ENCODE data around the gene TFPI.
"Not testable (repeated sequence)": the region's sequence is repeated elsewhere in the genome, so short reads cannot be mapped to it uniquely, and the experiment has no call there.

Gene TFPI

DNA sequence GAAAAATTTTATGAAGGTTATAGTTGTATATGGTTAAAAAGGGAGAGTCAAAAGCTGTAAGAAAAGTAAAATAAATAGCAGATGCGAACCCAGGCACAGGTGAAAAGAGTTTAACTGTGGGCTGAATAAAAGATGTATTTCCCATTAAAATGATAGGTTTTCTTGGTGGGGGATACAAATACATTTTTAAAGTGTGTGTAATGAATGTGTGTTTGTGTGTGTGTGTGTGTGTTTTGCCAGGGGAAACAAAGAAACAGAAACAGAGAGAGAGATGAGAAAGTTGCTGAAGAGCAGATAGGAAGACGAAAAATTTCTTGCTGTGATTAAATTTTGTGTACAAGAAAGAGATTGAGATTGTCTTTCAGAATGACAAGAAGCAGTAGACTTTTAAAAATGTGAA is 12.1 kb downstream of the TFPI start:
- H3K4me1 ChIP-seq, result no peaks in the 10 kb centered on the region
- H3K9me3 ChIP-seq (ENCODE audit: control insufficient read depth, low read length), result no peaks in the 10 kb centered on the region
- H3K27ac ChIP-seq, result no peak overlapping the region
- H2AFZ ChIP-seq, result no peak overlapping the region
- no peak overlapping the region for H3K9ac ChIP-seq
- H3K79me2 ChIP-seq, result no peaks in the 10 kb centered on the region
- no peaks in the 10 kb centered on the region for H3K36me3 ChIP-seq (ENCODE audit: control insufficient read depth, insufficient read depth, low read length)
- no peak overlapping the region for H3K4me2 ChIP-seq (ENCODE audit: low read length)
- TF ChIP-seq, protein P1, sequence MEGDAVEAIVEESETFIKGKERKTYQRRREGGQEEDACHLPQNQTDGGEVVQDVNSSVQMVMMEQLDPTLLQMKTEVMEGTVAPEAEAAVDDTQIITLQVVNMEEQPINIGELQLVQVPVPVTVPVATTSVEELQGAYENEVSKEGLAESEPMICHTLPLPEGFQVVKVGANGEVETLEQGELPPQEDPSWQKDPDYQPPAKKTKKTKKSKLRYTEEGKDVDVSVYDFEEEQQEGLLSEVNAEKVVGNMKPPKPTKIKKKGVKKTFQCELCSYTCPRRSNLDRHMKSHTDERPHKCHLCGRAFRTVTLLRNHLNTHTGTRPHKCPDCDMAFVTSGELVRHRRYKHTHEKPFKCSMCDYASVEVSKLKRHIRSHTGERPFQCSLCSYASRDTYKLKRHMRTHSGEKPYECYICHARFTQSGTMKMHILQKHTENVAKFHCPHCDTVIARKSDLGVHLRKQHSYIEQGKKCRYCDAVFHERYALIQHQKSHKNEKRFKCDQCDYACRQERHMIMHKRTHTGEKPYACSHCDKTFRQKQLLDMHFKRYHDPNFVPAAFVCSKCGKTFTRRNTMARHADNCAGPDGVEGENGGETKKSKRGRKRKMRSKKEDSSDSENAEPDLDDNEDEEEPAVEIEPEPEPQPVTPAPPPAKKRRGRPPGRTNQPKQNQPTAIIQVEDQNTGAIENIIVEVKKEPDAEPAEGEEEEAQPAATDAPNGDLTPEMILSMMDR (IDR thresholded peaks at IDR 0.05), result no peak
- no peak overlapping the region for H3K4me3 ChIP-seq (ENCODE audit: low read depth, low read length)
- no peaks in the 10 kb centered on the region for H3K27me3 ChIP-seq (ENCODE audit: control insufficient read depth, insufficient read depth, low read length)

DNA sequence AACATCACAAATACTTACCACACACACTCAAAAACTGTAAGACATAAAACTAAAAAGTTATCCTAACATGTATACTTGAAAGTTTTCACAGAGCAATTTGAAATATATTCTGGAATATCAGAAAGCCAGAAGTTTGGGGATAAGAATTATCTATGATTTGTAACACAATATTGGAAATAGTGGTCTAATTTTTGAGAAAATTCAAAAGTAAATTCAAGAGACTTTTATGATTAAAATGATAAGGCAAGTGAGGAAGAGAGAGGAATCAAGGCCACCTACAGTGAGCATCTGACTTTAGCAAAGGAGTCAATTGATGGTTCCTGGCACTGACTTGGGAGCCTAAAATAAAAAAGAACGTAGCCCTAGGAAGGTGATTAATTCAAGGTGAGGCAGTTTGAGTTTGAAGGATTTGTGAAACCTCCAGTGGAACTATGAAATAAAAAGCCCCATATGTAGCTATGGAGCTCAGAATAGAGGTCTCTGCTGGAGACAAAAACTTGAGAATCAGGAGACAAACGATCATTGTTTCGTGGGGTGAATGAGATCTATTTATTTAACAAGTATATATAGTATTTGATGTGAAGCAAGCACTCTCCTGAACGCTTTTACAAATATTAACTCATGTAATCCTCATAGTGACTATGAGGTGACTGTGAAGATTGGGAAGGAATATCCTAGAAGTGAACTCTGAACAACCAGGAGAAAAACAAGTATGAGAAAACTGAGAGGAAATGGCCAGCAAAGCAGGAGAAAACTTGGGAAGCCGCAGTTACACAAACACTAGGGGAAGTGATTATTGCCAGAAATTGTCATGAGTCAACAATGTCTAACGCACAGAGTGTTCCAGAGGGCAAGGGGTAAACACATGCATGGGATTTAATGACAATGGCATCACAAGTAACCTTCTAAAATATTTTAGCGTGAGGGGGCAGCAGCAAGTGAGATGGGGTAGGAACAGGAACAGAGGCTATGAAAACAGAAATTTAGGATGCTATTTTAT is 12.8 kb downstream of the TFPI start:
- no peak overlapping the region for H2AFZ ChIP-seq
- no peaks in the 10 kb centered on the region for H3K79me2 ChIP-seq
- no peaks in the 10 kb centered on the region for H3K4me1 ChIP-seq
- H3K4me3 ChIP-seq (ENCODE audit: low read depth, low read length), result no peak overlapping the region
- H3K4me2 ChIP-seq (ENCODE audit: low read length), result no peak overlapping the region
- TF ChIP-seq, protein P1 (IDR thresholded peaks at IDR 0.05), result no peak
- no peaks in the 10 kb centered on the region for H3K9me3 ChIP-seq (ENCODE audit: control insufficient read depth, low read length)
- no peaks in the 10 kb centered on the region for H3K27me3 ChIP-seq (ENCODE audit: control insufficient read depth, insufficient read depth, low read length)
- H3K36me3 ChIP-seq (ENCODE audit: control insufficient read depth, insufficient read depth, low read length), result no peaks in the 10 kb centered on the region
- H3K27ac ChIP-seq, result peak overlapping the region; percentile 24
- H3K9ac ChIP-seq, result no peak overlapping the region

DNA sequence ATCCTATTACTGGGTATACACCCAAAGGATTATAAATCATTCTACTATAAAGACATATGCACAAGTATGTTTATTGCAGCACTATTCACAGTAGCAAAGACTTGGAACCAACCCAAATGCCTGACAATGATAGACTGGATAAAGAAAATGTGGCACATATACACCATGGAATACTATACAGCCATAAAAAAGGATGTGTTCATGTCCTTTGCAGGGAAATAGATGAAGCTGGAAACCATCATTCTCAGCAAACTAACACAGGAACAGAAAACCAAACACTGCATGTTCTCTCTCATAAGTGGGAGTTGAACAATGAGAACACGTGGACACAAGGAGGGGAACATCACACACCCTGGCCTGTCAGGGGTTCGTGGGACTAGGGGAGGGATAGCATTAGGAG is 16.0 kb downstream of the TFPI start:
- H3K79me2 ChIP-seq; H3K4me3 ChIP-seq (ENCODE audit: low read depth, low read length): not testable (repeated sequence)

DNA sequence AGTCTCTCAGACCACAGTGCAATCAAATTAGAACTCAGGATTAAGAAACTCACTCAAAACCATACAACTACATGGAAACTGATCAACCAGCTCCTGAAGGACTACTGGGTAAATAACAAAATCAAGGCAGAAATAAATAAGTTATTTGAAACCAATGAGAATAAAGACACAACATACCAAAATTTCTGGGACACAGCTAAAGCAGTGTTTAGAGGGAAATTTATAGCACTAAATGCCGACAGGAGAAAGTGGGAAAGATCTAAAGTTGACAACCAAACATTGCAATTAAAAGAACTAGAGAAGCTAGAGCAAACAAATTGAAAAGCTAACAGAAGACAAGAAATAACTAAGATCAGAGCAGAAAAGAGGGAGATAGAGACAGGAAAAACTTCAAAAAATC is 18.9 kb downstream of the TFPI start:
- not testable (repeated sequence) for H3K4me2 ChIP-seq (ENCODE audit: low read length); H3K4me1 ChIP-seq; H2AFZ ChIP-seq; H3K4me3 ChIP-seq (ENCODE audit: low read depth, low read length); H3K27me3 ChIP-seq (ENCODE audit: control insufficient read depth, insufficient read depth, low read length); H3K9ac ChIP-seq; H3K36me3 ChIP-seq (ENCODE audit: control insufficient read depth, insufficient read depth, low read length); H3K79me2 ChIP-seq; H3K27ac ChIP-seq; H3K9me3 ChIP-seq (ENCODE audit: control insufficient read depth, low read length)

More for the DNA sequence above, 16.0 kb downstream of the TFPI start:
- not testable (repeated sequence) for H3K27me3 ChIP-seq (ENCODE audit: control insufficient read depth, insufficient read depth, low read length); H3K36me3 ChIP-seq (ENCODE audit: control insufficient read depth, insufficient read depth, low read length); H3K4me2 ChIP-seq (ENCODE audit: low read length); H3K27ac ChIP-seq; H2AFZ ChIP-seq; H3K9ac ChIP-seq; H3K4me1 ChIP-seq; H3K9me3 ChIP-seq (ENCODE audit: control insufficient read depth, low read length)

DNA sequence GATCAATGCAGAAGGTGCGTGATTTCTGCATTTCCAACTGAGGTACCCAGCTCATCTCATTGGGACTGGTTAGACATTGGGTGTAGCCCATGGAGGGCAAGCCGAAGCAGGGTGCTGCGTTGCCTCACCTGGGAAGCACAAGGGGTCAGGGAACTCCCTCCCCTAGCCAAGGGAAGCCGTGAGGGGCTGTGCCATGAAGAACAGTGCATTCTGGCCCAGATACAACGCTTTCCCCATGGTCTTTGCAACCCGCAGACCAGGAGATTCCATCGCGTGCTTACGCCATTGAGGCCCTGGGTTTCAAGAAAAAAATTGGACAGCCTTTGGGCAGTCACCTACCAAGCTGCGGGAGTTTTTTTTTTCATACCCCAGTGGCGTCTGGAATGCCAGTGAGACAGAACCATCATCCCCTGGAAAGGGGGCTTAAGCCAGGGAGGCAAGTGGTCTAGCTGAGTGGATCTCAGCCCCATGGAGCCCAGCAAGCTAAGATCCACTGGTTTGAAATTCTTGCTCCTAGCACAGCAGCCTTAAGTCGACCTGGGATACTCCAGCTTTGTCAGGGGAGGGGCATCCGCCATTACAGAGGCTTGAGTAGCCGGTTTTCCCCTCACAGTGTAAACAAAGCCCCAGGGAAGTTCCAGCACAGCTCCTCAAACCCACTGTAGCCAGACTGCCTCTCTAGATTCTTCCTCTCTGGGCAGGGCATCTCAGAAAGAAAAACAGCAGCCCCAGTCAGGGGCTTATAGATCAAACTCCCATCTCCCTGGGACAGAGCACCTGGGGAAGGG is 21.7 kb downstream of the TFPI start:
- no peaks in the 10 kb centered on the region for H3K9me3 ChIP-seq (ENCODE audit: control insufficient read depth, low read length)
- TF ChIP-seq, protein P1 (IDR thresholded peaks at IDR 0.05), result no peak
- H3K4me2 ChIP-seq (ENCODE audit: low read length), result no peak overlapping the region
- H2AFZ ChIP-seq, result no peak overlapping the region
- no peak overlapping the region for H3K27ac ChIP-seq
- no peaks in the 10 kb centered on the region for H3K36me3 ChIP-seq (ENCODE audit: control insufficient read depth, insufficient read depth, low read length)
- H3K4me3 ChIP-seq (ENCODE audit: low read depth, low read length), result no peak overlapping the region
- H3K9ac ChIP-seq, result no peak overlapping the region
- no peaks in the 10 kb centered on the region for H3K79me2 ChIP-seq
- no peaks in the 10 kb centered on the region for H3K4me1 ChIP-seq
- H3K27me3 ChIP-seq (ENCODE audit: control insufficient read depth, insufficient read depth, low read length), result no peaks in the 10 kb centered on the region
